Esophagus (tissue), 2 donors: ENCODE data around the gene RUNX3. TPM values are rescaled to one million over a fixed set of nuclear protein-coding genes. Genes with fewer than 3 reads are reported as not detected.

Source experiments
- H3K27ac ChIP-seq, 2 donors: one replicate each; pipeline ENCODE4 v1.5.1; 2013; ENCODE audit warnings: low read depth in 2 of 2, mild to moderate bottlenecking in 2 of 2, inconsistent platforms in 1 of 2, low read length in 1 of 2, moderate library complexity in 1 of 2
- H3K27me3 ChIP-seq, 2 donors: one replicate each; pipeline ENCODE4 v1.6.1; 2013; ENCODE audit warnings: low read length in 2 of 2, control low read depth in 1 of 2, mild to moderate bottlenecking in 1 of 2; ENCODE audit not compliant: insufficient read depth in 2 of 2, control insufficient read depth in 1 of 2
- H3K36me3 ChIP-seq, 2 donors: one replicate each; pipeline ENCODE4 v1.6.1; 2013; ENCODE audit warnings: low read length in 1 of 2; ENCODE audit not compliant: control insufficient read depth in 2 of 2, insufficient read depth in 2 of 2
- H3K4me1 ChIP-seq, 2 donors: one replicate each; pipeline ENCODE4 v1.6.1; 2013; ENCODE audit warnings: low read length in 1 of 2; ENCODE audit not compliant: control insufficient read depth in 2 of 2, insufficient read depth in 2 of 2
- H3K4me3 ChIP-seq, 2 donors: one replicate each; pipeline ENCODE4 v1.5.1; 2013; ENCODE audit warnings: low read length in 2 of 2, mild to moderate bottlenecking in 2 of 2, low read depth in 1 of 2, moderate library complexity in 1 of 2
- H3K9me3 ChIP-seq, 2 donors: one replicate each; pipeline ENCODE4 v1.6.1; 2013; ENCODE audit warnings: mild to moderate bottlenecking in 2 of 2, low read depth in 1 of 2, low read length in 1 of 2, moderate library complexity in 1 of 2; ENCODE audit not compliant: control insufficient read depth in 2 of 2, insufficient read depth in 1 of 2
- WGBS, 2 donors: extraction: QIAGEN DNeasy Blood & Tissue Kit; methylation state at CpG; one replicate each; pipeline ENCODE4 v1.1.7; 2013; 5-methylcytosine and 5-hydroxymethylcytosine counted together
- polyA plus RNA-seq, 2 donors: library from polyadenylated mRNA; stranded (reverse); fragments of 200-250 nt; gene quantifications; one replicate each; pipeline ENCODE4 v1.2.3, GENCODE V29; 2013
- donor health status: healthy with polysubstance abuse.
- donor health status: Bipolar disorder and iron deficiency.

RUNX3 gene
- polyA plus RNA-seq, 2 donors, result 0.77 to 1.4 TPM

GRCh38 chr1:24957016-24957807, 27.1 kb upstream of the RUNX3 start:
- H3K4me3 ChIP-seq, result no peak overlapping the region
- 72 to 76% methylated on average over 16 of the region's 16 CpGs for WGBS, 2 donors
- H3K9me3 ChIP-seq, result no peaks in the 10 kb centered on the region
- no peaks in the 10 kb centered on the region for H3K36me3 ChIP-seq
- peak overlapping the region in 1 of 2 donors; percentile 26 for H3K27ac ChIP-seq
- H3K27me3 ChIP-seq, result no peaks in the 10 kb centered on the region
- H3K4me1 ChIP-seq, result no peaks in the 10 kb centered on the region

- Histone ChIP-seq H3K4me1 (peaks cover 0 to 2% of the 10 kb centered on the region in 2 donors), H3K27me3 (no peaks in the 10 kb centered on the region), H3K9me3 (no peaks in the 10 kb centered on the region), H3K27ac (peak overlapping the region in 1 of 2 donors; percentile 19), H3K36me3 (no peaks in the 10 kb centered on the region), H3K4me3 (no peak overlapping the region)
- 82% methylated on average over 8 of the region's 8 CpGs for WGBS, 2 donors
Measured at GRCh38 chr1:24955779-24956365, 25.8 kb upstream of the RUNX3 start.

- Histone ChIP-seq H3K27ac (peak overlapping the region in 1 of 2 donors; percentile 19), H3K4me1 (peaks cover 0 to 2% of the 10 kb centered on the region in 2 donors)
Measured at GRCh38 chr1:24955161-24955560, 25.1 kb upstream of the RUNX3 start.

GRCh38 chr1:24954631-24955030, 24.6 kb upstream of the RUNX3 start:
- Histone ChIP-seq H3K27me3 (no peaks in the 10 kb centered on the region), H3K27ac (peak overlapping the region in 1 of 2 donors; percentile 18), H3K4me3 (no peak overlapping the region), H3K36me3 (no peaks in the 10 kb centered on the region), H3K9me3 (no peaks in the 10 kb centered on the region), H3K4me1 (peaks cover 0 to 2% of the 10 kb centered on the region in 2 donors)
- 82 to 87% methylated on average over 11 of the region's 11 CpGs for whole genome bisulfite sequencing, 2 donors

More at GRCh38 chr1:24955161-24955560, 25.1 kb upstream of the RUNX3 start:
- Histone ChIP-seq H3K4me3 (no peak overlapping the region), H3K36me3 (no peaks in the 10 kb centered on the region), H3K9me3 (no peaks in the 10 kb centered on the region), H3K27me3 (no peaks in the 10 kb centered on the region)
- 55 to 64% methylated on average over 5 of the region's 5 CpGs for WGBS, 2 donors

DNA sequence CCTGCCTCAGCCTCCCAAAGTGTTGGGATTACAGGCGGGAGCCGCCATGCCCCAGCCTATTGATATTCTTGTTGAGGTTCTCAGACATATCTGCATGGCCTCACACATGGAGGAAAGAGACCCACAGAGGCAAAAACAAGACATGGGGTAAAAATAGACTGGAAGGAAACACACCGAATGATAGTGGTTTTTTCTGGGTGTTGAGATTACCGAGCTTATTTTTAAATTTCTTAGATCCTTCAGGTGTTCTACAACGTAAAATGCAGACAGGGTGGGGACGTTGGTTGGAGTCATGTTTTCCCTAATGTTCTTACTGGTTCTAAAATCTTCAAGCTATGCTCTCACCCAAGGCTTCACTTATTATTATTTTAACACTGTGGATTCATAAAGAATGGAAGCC, 23.9 kb upstream of the RUNX3 start:
- Histone ChIP-seq H3K27me3 (no peaks in the 10 kb centered on the region), H3K36me3 (no peaks in the 10 kb centered on the region), H3K4me3 (no peak overlapping the region), H3K4me1 (peaks cover 0 to 2% of the 10 kb centered on the region in 2 donors), H3K27ac (no peak overlapping the region), H3K9me3 (no peaks in the 10 kb centered on the region)
- 72 to 73% methylated on average over 6 of the region's 6 CpGs for WGBS, 2 donors

DNA sequence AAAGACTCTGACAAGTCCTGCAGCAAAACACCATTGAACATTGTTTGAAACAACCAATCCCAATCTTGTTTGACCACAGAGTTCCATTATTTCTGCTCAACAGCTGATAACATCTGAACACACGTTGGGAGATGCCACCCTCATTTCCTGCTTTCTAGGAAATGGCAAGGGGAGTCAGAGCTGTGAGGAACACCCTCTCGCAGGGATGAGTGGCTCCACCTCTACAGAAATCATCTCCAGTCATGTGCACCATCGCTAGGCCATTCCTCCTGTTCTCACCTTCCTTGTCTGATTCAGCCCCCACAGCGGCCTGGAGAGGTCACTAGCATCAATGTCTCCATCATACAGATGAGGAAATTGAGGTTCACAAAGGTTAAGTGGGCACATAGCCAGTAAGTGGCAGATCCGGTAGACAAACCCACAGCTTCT, 22.4 kb upstream of the RUNX3 start:
- 39 to 42% methylated on average over 5 of the region's 5 CpGs for WGBS, 2 donors
- H3K27ac ChIP-seq, result no peak overlapping the region
- H3K4me1 ChIP-seq, result peaks cover 0 to 2% of the 10 kb centered on the region in 2 donors
- H3K36me3 ChIP-seq, result no peaks in the 10 kb centered on the region
- no peak overlapping the region for H3K4me3 ChIP-seq
- no peaks in the 10 kb centered on the region for H3K9me3 ChIP-seq
- H3K27me3 ChIP-seq, result no peaks in the 10 kb centered on the region

GRCh38 chr1:24951810-24952412, 21.8 kb upstream of the RUNX3 start:
- Histone ChIP-seq H3K9me3 (no peaks in the 10 kb centered on the region), H3K4me1 (peaks cover 0 to 2% of the 10 kb centered on the region in 2 donors), H3K27me3 (no peaks in the 10 kb centered on the region), H3K27ac (no peak overlapping the region), H3K36me3 (no peaks in the 10 kb centered on the region), H3K4me3 (no peak overlapping the region)
- WGBS, 2 donors, result 76 to 78% methylated on average over 2 of the region's 2 CpGs

DNA sequence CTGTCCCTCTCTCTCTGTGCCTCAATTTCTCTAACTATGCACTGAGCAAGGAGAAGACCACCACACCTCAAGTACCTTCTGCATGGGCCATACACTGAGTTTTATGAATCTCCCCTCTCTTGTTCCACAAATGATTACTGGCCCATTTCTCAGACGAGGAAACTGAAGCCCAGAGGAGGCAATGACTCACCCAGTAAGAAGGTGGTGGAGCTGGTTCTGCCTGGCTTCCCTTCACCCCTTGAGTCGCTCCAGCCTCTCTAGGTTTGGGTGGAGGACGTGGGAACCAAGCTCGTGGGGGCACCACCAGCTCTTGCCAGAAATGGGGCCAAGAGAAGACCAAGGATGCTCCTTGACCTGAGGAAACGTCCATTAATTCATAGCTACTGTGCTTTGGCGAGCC, 21.3 kb upstream of the RUNX3 start:
- Histone ChIP-seq H3K9me3 (no peaks in the 10 kb centered on the region), H3K4me1 (peaks cover 0 to 2% of the 10 kb centered on the region in 2 donors), H3K4me3 (no peak overlapping the region), H3K36me3 (no peaks in the 10 kb centered on the region), H3K27ac (no peak overlapping the region), H3K27me3 (no peaks in the 10 kb centered on the region)
- WGBS, 2 donors, result 59 to 60% methylated on average over 6 of the region's 6 CpGs

- Histone ChIP-seq H3K9me3 (no peaks in the 10 kb centered on the region), H3K4me3 (no peak overlapping the region), H3K27ac (no peak overlapping the region), H3K36me3 (no peaks in the 10 kb centered on the region), H3K4me1 (peaks cover 0 to 2% of the 10 kb centered on the region in 2 donors), H3K27me3 (no peaks in the 10 kb centered on the region)
- WGBS, 2 donors, result 70 to 74% methylated on average over 12 of the region's 12 CpGs
Measured at GRCh38 chr1:24949331-24949881, 19.3 kb upstream of the RUNX3 start.
